IPS DF 6.9 (cell line): Measurements from ENCODE around the gene TAOK1.
A peak's percentile ranks its signal among the peaks of the same experiment; 100 is the strongest.

Experiments used
- DNase-seq: peaks from one replicate; pipeline ENCODE4 v3.0.0-alpha.2; 2013; ENCODE audit warnings: low read depth, low spot score
- H3K27ac ChIP-seq: one replicate; pipeline ENCODE4 v1.5.1; 2013; ENCODE audit warnings: low read length, control low read depth
- H3K27me3 ChIP-seq: 2 replicates; pipeline ENCODE4 v1.6.1; 2013; ENCODE audit warnings: mild to moderate bottlenecking, low read length; ENCODE audit not compliant: control insufficient read depth, insufficient read depth
- H3K36me3 ChIP-seq: 2 replicates; pipeline ENCODE4 v1.6.1; 2013; ENCODE audit warnings: low read length; ENCODE audit not compliant: control insufficient read depth, insufficient read depth
- H3K4me1 ChIP-seq: 2 replicates; pipeline ENCODE4 v1.6.1; 2013; ENCODE audit warnings: low read length; ENCODE audit not compliant: control insufficient read depth, insufficient read depth
- H3K4me3 ChIP-seq: 2 replicates; pipeline ENCODE4 v1.5.1; 2013; ENCODE audit warnings: mild to moderate bottlenecking, low read length
- H3K9me3 ChIP-seq: 2 replicates; pipeline ENCODE4 v1.6.1; 2013; ENCODE audit warnings: low read length, inconsistent platforms; ENCODE audit not compliant: control insufficient read depth, insufficient read depth
- WGBS: extraction: QIAGEN DNeasy Blood & Tissue Kit; methylation state at CpG from one replicate; pipeline ENCODE4 v1.1.7; 2013; ENCODE audit warnings: mixed read lengths, missing lambda C conversion rate; ENCODE audit not compliant: insufficient read length, insufficient coverage; 5-methylcytosine and 5-hydroxymethylcytosine counted together

Gene TAOK1

DNA sequence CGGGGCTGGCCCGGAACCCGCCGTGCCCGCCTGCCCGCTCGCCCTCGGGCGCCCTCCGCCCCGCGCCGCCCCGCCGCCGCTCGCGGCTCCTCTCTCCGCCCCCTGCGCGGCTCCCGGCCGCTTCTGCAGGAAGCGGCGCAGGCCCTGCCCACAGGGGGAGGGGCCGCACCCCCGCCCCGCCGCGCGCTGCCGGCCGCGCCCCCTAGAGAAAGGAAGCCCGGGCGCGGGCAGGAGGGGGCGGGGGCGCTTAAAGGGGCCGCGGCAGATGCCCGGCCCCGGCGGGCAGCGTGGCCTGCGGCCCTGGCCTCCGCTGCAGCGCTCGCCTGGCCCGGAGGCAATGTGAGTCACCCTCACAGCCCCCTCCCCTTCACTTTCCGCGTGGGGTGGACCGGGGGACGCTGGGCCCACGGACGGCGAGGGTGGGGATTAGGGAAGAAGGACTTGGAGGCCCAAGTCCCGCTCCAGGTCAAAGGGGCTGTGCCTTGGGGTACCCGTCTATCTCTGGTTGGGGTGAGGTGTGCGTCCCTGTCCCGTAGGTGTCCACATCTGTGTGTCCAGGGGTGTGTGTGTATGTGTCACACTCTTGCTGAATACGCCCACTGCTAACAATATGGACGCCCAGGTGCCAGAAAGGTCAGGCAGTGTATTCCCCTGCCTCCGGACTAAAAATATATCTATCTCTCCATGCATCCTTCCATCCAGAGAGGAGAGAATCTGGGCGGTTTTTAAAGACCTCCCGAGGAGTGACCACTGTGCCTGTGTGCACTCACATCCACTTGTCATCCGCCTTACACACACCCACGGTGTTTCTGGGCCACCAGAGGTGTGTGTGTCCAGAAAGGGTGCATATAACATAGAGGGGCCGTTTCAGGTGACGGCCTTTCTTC is 199.6 kb downstream of the TAOK1 start, which contains the start of gene GIT1:
Gene GIT1 (minus strand): TSS at position 125 of the 887 bp plus-strand sequence. CDS start 270 bp downstream, outside the sequence.
- peak within 1 kb of the TSS; percentile 71 for H3K4me3 ChIP-seq
- DNase-seq, result no peak
- H3K4me1 ChIP-seq, result peaks cover 23% of the 10 kb centered on the region
- no CpG with 5 or more reads among the region's 70 CpGs for WGBS
- no peaks in the 10 kb centered on the region for H3K27me3 ChIP-seq
- no peaks in the 10 kb centered on the region for H3K9me3 ChIP-seq
- no peak within 1 kb of the TSS for H3K27ac ChIP-seq
- no peaks in the 10 kb centered on the region for H3K36me3 ChIP-seq

DNA sequence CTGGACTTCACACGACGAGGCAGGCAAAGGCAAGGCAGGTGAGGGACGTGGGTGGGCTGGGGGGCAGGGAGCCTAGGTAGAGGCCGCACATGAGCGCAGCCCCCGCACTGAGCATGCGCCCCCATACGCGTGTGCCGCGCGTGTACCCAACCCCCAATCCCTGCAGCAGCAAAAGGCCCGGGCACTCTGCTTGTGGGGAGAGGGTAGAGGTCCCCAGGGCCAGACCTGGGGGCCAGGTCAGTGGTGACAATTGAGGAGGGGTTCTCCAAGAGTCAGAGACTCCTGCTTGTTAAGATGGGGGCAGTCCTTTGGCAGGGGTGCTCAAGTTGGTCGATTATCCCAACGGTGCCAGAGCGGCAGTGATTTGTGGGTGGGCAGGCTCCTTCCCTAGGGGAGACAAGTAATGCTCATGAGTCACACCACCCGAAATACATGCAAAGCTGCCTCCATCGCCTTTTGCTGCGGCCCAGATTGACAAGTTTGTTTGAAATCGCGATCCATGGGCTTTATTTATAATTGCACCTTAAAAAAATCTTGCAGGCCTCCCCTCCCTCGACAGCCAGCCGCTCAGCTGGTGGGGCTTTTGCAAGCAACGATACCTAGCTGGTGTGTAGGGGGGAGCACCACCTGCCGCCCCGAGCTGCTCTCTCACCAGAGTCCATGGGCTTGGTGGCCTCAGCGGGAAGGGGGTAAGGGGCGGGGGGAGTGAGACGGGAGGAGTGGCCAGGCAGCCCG is 200.4 kb downstream of the TAOK1 start:
- Histone ChIP-seq H3K9me3 (no peaks in the 10 kb centered on the region), H3K4me3 (peak overlapping the region; percentile 74; the same call in 1 of the 2 replicates), H3K27me3 (no peaks in the 10 kb centered on the region), H3K4me1 (peaks cover 18% of the 10 kb centered on the region), H3K27ac (no peak overlapping the region), H3K36me3 (no peaks in the 10 kb centered on the region)
- no CpG with 5 or more reads among the region's 30 CpGs for WGBS
- DNase-seq, result no peak

DNA sequence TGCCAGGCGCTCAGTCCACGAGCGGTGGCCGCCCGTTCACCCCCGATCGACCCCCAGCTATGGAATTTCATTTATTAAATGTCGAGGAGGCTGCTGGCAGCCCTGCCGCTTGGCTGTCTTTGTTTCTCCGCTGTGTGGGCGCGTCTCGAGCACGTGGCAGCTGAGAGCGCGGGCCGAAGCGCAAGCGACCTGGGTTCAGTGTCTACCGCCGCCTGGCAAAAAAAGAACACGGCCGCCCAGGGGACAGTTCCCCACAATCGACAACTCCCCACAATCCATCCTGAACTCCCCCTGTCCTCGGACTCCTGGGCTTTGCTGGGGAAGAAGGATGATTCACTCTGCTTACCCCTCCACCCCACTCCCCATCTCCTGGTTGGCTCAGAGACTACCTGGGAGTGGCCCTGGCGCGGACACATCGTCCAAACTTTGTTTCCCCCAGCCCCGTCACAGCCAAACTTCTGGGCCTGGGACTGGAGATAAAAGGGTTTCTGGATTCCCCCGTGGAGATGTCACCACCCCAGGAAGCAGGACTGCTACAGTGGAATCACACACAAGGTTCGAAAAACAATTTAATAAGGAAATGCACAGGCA is 201.1 kb downstream of the TAOK1 start:
- Histone ChIP-seq H3K9me3 (no peaks in the 10 kb centered on the region), H3K27ac (no peak overlapping the region), H3K4me3 (peak overlapping the region; percentile 74; the same call in 1 of the 2 replicates), H3K36me3 (no peaks in the 10 kb centered on the region), H3K27me3 (no peaks in the 10 kb centered on the region), H3K4me1 (peaks cover 20% of the 10 kb centered on the region)
- no CpG with 5 or more reads among the region's 31 CpGs for WGBS
- DNase-seq, result no peak

DNA sequence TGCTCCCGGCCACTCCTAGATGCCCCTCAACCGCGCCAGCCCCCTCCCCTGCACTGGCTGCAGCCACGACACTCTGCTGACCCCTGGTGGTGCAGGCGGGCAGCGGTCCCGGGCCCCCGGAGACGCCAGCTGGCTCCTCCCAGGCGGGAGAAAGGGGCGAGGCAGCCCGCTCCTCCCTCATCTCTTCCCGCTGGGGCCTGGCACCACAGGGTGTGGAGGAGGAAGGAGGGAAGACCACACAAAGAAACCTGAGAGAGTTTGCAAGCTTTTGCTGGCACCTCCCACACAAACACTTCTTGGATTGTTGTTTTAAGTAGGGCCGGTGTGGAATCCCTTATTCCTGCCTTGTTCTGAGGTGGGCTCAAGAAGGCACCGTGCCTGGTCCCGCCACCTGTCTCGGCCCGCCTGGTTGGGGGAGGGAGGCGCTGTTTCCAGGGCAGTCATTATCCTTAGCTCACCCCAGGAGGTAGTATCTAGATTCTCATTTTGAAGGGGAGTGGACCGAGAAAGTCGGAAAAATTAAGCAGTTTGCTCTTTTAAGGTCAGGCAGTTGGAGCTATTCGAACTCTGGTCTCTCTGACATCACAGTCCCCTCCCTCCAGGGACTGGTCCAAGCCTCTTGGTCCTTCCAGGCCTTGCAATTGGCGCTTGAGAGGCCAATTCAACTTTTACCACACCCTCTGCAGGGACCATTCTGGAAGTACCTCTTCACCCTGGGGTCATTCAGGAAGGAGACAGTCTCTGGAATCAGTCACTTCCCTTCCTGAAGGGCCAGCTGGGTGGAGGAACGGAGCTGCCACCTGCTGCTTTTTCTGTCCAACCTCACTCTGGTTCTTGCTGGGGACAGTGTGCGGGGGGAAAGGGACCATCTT is 201.8 kb downstream of the TAOK1 start:
- no peak for DNase-seq
- Histone ChIP-seq H3K4me1 (peaks cover 25% of the 10 kb centered on the region), H3K36me3 (no peaks in the 10 kb centered on the region), H3K4me3 (peak overlapping the region; percentile 74; the same call in 1 of the 2 replicates), H3K27ac (no peak overlapping the region), H3K9me3 (no peaks in the 10 kb centered on the region), H3K27me3 (no peaks in the 10 kb centered on the region)
- WGBS, result no CpG with 5 or more reads among the region's 25 CpGs

DNA sequence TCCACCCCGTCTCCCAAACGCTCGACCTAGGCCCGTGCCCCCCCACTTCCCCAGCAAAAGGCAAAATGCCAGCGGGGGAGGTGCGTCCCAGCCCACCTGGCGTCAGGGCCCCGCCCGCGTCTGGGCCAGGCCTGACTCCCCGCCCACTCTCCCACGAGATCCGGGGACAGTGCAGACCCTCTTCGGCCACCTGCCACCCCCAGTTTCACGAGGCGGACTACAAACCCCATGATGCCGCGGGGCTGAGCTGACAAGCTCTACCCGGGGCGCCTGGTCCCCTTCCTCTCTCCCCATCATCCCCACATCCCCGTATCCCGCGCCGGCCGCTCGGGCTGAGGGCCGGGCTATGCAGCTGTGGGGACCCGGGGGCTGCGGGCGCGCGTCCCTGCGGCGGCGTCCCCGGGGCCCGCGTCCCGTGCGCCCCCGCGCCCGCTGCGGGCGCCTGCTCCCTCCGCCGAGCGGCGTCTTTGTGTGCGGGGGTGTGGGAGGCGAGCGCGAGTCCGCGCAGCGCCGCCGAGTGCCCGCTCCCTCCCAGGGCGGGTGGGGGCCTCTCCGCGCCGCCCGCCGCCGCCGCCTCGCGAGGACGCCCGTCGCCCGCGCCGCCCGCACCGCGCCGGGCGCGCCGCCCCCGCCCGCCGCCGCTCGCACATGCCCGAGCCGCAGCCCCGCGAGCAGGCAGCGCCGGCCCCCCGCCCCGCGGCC is 202.8 kb downstream of the TAOK1 start, which contains the start of gene ANKRD13B:
Gene ANKRD13B (plus strand): TSS at position 283 of the 702 bp plus-strand sequence. CDS start 490 bp downstream, outside the sequence.
- no peaks in the 10 kb centered on the region for H3K9me3 ChIP-seq
- H3K27me3 ChIP-seq, result no peaks in the 10 kb centered on the region
- peak within 1 kb of the TSS; percentile 65 for H3K4me3 ChIP-seq
- no peaks in the 10 kb centered on the region for H3K36me3 ChIP-seq
- H3K27ac ChIP-seq, result no peak within 1 kb of the TSS
- peaks cover 30% of the 10 kb centered on the region for H3K4me1 ChIP-seq
- no peak for DNase-seq
- WGBS, result no CpG with 5 or more reads among the region's 96 CpGs

DNA sequence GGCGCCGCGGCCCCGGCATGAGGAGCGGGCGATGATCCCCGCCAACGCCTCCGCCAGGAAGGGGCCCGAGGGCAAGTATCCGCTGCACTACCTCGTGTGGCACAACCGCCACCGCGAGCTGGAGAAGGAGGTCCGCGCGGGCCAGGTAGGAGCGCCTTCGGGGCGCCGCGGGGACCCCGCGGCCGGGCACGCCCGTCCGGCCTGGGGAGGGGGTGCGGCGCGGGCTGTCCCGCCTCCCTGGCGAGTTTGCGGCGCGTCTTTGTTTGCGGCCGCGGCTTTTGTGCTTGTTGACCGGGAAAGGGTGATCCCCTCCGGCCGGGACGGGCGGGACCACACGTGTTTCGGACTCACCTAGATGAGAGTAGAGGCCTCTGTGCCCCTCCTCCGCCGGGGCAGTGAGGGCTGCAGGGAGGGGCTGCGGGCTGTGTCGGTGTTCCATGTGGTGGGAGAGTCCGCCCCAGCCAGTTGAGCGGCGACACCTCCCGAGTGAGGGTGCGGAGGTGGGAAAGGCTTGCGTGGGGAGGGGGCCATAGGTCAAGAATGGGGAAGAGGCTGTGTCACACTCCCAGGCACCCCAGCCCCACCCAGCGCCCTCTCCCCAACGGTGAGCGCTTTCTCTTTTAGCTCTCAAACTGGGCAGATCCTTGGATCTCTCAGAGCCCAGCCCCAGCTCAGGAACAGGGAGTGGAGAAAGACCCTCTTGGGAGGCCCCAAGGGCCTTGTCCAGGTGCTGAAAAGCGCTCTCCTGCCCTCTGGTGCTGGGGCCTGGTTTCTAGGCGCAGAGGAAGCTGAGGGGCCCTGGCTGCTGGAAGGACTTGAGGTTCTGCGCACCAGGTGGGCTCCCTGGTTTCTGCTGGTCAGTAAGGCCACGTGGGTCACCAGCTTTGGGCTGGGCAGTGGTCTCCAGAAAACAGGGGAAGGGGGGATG is 203.7 kb downstream of the TAOK1 start:
- Histone ChIP-seq H3K36me3 (no peaks in the 10 kb centered on the region), H3K4me1 (peaks cover 28% of the 10 kb centered on the region), H3K27ac (no peak overlapping the region), H3K27me3 (no peaks in the 10 kb centered on the region), H3K9me3 (no peaks in the 10 kb centered on the region), H3K4me3 (peak overlapping the region; percentile 65)
- no CpG with 5 or more reads among the region's 64 CpGs for WGBS
- no peak for DNase-seq

GRCh38 chr17:29594519-29595090 is 204.4 kb downstream of the TAOK1 start:
- no peak for DNase-seq
- H3K4me1 ChIP-seq, result peaks cover 28% of the 10 kb centered on the region
- H3K27ac ChIP-seq, result no peak overlapping the region
- H3K4me3 ChIP-seq, result no peak overlapping the region
- no peaks in the 10 kb centered on the region for H3K36me3 ChIP-seq
- H3K9me3 ChIP-seq, result no peaks in the 10 kb centered on the region
- WGBS, result no CpG with 5 or more reads among the region's 11 CpGs
- H3K27me3 ChIP-seq, result no peaks in the 10 kb centered on the region

GRCh38 chr17:29595107-29595942 is 205.2 kb downstream of the TAOK1 start:
- H3K27ac ChIP-seq, result no peak overlapping the region
- WGBS, result no CpG with 5 or more reads among the region's 7 CpGs
- no peak overlapping the region for H3K4me3 ChIP-seq
- H3K36me3 ChIP-seq, result no peaks in the 10 kb centered on the region
- no peaks in the 10 kb centered on the region for H3K9me3 ChIP-seq
- no peaks in the 10 kb centered on the region for H3K27me3 ChIP-seq
- no peak for DNase-seq
- peaks cover 22% of the 10 kb centered on the region for H3K4me1 ChIP-seq
